GM10266 (cell line): Measurements from ENCODE around the gene HCN1.

Experiments used
- DNase-seq: peaks from one replicate; pipeline ENCODE4 v3.0.0; 2012; ENCODE audit errors: extremely low spot score
- CTCF ChIP-seq: IDR thresholded peaks from 2 replicates; pipeline ENCODE4 v1.5.1; 2012; ENCODE audit warnings: mild to moderate bottlenecking, low read depth; ENCODE audit not compliant: control insufficient read depth, insufficient read depth; ENCODE audit errors: missing control alignments

HCN1 gene

GRCh38 chr5:45568813-45569212 lies 127.4 kb downstream of the HCN1 start:
- TF ChIP-seq CTCF, result no peak
- DNase-seq, result no peak

GRCh38 chr5:45542421-45542820 lies 153.8 kb downstream of the HCN1 start:
- TF ChIP-seq CTCF, result no peak
- DNase-seq, result no peak

- TF ChIP-seq CTCF, result no peak
- no peak for DNase-seq
Observed at GRCh38 chr5:45533663-45534062, 162.5 kb downstream of the HCN1 start.

- no peak for DNase-seq
- TF ChIP-seq CTCF, result no peak
Observed at GRCh38 chr5:45532826-45533624, 163.2 kb downstream of the HCN1 start.

GRCh38 chr5:45521067-45521466 lies 175.1 kb downstream of the HCN1 start:
- DNase-seq, result no peak
- TF ChIP-seq CTCF, result peak; percentile 21

- no peak for TF ChIP-seq CTCF
- no peak for DNase-seq
Observed at GRCh38 chr5:45512521-45512920, 183.7 kb downstream of the HCN1 start.

GRCh38 chr5:45509371-45509770 lies 186.8 kb downstream of the HCN1 start:
- no peak for TF ChIP-seq CTCF
- DNase-seq, result no peak
